A172 (cell line): ENCODE data around the gene MTX2. TPM values are rescaled to one million over a fixed set of nuclear protein-coding genes. Genes with fewer than 3 reads are reported as not detected.
A peak's percentile ranks its signal among the peaks of the same experiment; 100 is the strongest.

Source experiments
- DNase-seq: peaks from one replicate; pipeline ENCODE4 v3.0.0-alpha.2; 2015; ENCODE audit warnings: low spot score
- total RNA-seq: library from RNA; depleted of rRNA; stranded (reverse); fragments of >200 nt; shearing (Covaris generic); gene quantifications from 2 replicates; pipeline ENCODE4 v1.2.3, GENCODE V29; 2014; rRNA removed

Gene MTX2
- total RNA-seq, result 82.0 and 108 TPM in 2 replicates

DNA sequence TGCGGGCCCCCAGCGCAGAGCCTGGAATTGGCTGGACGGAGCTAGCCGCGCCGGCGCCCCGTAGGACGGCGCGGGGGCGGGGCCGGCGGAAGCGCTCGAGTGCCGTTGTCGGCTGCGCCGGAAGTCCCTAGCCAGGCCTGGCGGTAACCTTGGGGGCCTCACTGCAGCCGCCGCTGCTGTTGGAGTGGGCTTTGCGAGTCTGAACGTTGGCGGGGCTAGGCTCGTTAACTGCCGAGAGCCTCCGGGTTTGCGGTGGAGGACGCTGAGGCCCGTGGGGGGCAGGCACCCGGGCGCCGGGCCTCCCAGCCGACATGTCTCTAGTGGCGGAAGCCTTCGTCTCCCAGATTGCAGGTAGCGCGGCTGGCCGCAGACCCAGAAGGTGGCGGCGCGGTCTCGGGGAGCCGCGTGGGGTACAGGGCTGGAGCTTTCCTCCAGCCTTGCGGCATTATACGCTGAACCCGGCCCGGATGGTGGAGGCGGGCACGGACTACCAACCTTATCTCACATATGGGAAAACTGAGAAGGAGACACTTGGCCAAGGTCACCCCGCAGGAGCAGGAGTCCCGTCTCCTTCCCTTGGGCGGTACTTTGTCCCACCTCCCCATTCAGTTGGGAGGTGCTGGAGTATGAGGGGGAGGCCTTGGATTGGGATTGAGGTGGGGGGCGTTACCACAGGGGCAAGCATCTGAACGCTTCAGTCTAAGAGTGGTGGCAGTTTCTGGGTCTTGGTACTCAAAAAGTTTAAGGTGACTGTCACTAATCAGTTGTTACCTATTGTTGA lies at the start of gene MTX2:
MTX2 (plus strand) TSS at position 124 of the 781 bp plus-strand sequence; CDS start at position 312, 188 bp downstream.
- peak; percentile 58 for DNase-seq

GRCh38 chr2:176227874-176228273 lies 41.4 kb upstream of the MTX2 start:
- DNase-seq, result no peak

DNA sequence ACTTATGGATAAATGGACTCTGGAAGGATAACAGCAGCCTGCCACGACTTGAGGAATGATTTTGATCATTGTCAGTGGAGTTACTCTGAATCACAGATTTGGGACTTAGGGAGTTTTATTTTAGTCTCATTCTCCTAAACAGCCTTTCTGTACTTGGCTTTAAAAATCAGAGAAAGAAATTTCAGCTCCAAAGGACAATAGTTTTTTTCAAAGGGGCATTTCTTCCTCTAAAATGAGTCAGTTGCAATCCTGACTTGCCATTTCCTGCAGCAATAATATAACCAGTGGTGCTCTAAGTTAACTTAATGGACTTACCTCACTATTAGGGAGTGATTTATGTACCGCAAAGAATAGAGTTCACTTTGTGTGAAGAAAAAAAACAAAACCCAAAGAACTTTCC lies 35.1 kb upstream of the MTX2 start:
- DNase-seq, result peak; percentile 26

GRCh38 chr2:176234940-176235339 lies 34.3 kb upstream of the MTX2 start:
- DNase-seq, result no peak

- DNase-seq, result no peak
These were observed 31.8 kb upstream of the MTX2 start for GRCh38 chr2:176237456-176237855.

DNA sequence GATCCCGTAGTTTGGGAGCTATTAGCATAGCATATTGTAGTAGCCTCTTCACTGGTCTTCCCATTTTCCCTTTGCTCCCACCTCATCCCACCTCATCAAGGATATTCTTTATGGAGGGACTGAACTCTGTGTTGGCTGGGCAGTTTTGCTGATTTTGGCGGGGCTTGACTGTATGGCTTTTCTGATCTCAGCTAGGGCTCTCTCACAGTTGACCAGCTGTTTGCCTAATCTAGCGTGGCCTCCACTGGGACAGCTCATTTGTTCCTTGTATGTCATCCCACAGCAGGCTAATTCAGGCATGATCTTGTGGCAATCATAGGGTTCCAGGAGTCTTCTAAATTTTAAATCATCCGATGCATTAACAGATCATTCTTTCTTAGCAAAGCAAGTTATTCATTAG lies 30.2 kb upstream of the MTX2 start:
- no peak for DNase-seq

GRCh38 chr2:176240301-176240700 lies 28.9 kb upstream of the MTX2 start:
- no peak for DNase-seq

DNA sequence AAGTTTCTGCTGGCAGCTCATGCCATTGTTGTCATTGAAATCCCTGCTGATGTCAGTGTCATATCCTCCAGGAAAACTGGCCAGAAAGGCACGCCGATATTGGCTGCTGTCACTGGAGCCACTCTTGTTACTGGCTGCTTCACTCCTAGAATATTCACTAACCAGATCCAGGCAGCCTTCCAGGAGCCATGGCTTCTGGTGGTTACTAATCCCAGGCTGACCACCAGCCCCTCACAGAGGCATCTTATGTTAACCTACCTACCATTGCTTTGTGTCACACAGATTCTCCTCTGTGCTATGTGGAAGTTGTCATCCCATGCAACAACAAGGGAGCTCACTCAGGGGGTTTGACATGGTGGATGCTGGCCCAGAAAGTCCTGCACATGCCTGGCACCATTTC lies 27.0 kb upstream of the MTX2 start:
- DNase-seq, result no peak

- no peak for DNase-seq
These were observed 22.9 kb upstream of the MTX2 start for GRCh38 chr2:176246331-176246730.

DNA sequence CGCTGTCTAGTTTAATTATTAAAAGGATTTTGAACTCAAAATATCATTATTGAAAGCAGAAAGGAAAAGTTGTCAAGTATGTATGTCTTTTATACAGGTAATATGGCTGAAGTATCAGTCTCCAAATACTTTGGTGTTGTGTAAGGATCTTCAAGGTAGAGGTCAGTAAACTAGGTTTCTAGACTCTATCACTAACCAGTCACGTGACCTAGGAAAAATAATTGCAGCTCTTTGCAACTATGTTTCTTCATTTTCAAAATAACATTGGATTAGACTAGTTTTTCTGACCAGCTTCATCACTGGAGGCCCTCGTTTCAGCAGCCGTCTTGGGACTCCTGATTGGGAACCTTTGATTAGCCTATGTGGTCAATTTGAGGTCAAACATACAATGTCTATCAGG lies 21.4 kb upstream of the MTX2 start:
- no peak for DNase-seq

DNA sequence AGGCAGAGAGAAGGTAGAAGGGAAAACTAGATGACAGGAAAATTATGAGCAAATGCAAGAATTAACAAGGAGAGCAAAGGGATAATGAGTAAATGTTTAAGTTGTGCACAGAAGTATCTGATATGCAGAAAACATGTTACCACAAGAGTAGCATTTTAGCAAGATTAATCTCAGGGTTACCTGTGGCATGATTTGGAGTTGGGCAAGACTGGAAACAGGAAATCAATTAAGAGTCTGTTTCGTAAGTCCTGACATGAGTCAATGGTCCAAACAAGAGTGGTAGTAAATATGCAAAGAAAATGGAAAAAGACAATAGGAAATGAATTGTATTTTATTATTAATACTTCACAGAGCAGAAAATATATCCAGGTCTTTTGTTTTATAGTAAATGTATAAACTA lies 17.3 kb upstream of the MTX2 start:
- DNase-seq, result no peak

DNA sequence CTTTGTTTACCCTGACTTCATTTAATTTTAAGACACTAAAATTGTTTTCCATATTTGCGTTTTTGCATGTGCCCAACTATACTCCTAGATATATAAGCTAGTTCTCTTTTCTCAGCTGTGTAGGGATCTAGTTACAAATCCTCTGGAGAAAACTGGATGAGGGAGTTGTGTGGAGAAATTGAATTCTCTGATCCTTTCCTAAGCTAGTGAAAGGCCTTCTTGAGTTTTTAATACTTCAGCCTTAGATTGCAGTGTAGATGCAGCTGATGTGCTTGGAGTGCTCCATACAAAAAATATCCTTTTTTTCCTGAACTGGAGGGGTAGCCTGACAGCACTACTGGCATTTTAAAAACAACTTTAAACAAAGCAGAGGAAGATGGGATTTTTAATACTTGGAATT lies 8.6 kb upstream of the MTX2 start:
- DNase-seq, result no peak

DNA sequence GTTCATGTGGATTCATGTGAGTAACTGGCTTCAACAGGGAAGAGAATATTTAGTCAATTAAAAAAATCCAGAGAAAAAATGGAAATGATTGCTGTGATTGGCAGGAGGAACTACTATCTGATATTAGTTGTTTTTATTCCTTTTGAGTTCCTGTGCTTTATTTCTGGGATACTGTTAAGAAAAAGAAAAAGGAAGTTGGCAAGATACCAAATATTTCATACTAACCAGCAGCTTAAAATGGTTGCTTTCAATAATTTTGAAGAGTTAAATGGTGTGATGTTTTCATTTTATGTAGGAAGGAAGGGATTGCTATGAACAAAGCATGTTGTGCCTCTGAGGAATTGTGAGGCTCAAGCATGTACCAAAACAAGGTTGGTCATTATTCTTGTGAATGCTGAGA lies 8.1 kb upstream of the MTX2 start:
- DNase-seq, result no peak

DNA sequence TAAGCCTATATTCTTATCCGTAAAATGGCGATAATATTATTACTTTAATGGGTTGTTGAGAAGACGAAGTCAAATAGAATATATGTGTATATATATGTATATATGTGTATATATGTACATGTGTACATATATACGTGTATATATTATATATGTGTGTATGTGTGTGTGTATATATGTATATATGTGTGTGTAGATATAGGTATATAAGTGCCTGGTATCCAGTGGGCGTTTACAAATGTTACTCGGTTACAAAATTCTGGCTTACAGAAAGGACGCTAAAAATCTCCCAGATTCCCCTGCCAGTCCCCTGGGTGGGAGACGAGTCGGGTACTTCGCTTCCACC lies 295 bp upstream of the MTX2 start:
- no peak for DNase-seq

DNA sequence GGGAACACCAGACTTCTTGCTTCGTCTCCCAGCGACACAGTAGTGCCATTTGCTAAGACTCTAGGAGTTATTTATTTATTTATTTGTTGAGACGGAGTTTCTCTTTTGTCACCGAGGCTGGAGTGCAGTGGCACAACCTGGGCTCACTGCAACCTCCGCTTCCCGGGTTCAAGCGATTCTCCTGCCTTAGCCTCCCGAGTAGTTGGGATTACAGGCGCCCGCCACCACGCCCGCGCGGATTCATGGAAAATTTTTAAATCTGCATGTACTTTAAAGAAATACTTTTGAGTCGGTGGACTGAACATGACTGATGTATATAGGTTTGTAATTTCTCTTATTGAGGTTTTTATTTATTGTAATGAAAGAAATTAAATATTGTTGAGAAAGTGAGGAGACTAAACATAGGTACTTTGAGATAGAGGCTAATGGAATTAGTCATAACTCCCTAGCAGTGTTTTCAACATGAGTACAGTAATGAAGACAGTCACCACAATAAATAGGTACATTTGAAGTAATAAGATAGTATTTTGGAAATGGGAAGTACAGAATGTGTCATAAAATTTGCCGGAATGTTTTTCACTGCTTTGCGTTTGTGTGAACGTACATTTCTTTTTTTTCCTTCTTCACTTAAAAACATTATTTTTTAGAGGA lies 983 bp downstream of the MTX2 start:
- DNase-seq, result no peak

- DNase-seq, result no peak
These were observed 3.7 kb downstream of the MTX2 start for GRCh38 chr2:176272870-176273459.

DNA sequence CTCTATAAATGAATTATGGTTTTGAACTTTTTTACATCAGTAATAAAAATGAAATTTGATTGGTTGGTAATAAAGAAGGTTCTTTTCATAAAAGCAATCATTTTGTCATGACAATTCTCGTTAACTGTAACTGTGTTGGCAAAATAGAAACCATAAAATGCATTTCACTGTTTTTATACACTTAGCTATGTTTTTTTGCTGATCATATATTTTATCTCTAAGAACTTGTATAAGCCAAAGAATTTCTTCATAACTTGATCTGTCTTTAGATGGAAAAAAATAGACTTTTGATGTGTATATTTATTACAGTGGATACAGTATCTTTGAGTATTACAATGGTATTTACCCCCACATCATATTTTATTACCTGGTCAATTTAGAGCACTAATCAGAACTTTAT lies 9.7 kb downstream of the MTX2 start:
- DNase-seq, result no peak

DNA sequence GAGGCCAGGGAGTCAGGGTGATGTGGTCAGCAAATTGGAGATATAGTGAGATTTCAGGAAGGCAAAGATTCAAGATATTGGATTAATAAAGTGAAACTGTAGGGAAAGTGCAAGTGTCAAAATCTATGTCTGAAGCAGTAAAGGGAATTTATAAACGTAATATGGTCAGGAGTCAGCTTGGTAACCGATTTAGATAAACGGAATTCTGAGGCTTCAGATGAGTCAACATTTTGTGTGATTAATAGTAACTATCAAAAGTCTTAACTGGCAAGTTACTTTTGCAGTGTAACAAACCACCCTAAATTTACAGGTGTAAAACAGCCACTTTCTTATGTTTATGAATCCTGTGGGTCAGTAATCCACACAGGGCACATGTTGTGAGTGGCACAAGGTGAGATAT lies 10.9 kb downstream of the MTX2 start:
- DNase-seq, result peak; percentile 41

DNA sequence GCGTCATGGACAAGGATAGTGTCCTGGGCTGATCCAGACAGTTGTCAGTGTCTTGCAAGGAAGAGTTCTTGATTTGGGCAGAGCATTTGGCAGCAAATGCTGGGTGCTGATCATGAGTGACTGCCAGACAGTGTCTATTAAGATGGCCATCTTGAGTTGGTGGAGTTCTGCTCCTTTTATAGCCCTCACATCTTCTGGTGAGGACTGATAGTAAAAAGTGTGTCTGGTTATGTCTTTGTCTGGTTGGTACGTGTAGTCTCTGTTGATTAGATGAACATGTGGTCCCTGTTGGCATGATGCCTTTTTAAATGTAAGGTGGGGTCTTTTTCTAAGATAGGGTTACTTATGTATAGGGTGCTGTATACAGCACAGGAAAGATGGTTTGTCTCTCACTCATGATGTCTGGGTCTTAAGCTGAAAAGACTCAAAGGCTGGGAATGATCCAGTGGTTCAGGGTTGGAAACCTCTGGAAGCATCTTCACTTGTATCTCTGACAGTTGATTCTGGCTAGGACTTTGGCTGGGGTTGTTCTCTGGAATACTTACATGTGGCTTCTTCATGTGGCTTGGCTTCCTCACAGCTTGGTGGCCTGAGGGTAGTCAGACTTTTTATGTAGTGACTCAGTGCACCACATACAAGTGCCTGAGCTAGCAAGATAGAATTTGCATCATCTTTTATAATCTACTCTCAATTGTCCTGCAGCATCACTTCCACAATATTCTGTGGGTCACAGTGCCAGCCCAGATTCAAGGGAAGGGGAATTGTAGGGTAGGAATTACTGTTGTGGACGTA lies 11.8 kb downstream of the MTX2 start:
- DNase-seq, result no peak

DNA sequence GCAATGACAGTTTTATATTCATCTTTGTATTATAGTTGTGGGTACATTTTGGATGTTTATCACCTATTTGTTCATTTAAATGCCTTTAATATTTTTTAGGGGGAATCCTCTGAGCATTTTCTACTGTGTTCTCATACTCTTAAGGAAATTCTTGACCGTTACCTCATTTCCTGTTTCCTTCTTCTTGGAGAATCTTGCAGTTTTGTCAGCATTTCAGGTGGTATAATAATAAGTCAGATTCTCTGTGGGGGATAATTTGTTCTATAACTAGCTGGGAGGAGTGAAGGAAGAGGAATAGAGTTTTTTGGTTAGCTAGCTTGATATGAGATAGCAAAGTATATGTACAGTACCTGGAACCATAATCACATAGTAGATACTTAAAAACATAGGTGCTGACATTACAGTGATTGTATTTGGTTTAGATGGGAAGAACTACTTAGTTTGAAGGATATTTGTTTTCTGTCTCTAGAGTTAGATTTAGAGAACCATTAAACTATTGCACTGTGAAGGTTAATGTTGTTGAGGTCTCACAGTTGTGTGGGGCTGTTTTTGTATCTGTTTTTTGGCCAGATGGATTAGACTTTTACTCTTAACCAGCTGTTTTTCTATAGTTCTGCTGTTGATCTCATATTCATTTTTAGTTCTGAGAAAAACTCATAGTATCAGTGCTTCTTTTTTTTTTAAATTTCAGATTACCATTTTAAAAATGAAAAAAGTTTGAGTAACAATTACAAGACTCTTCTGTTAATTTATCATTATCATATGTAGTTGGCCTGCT lies 14.2 kb downstream of the MTX2 start:
- peak; percentile 55 for DNase-seq

DNA sequence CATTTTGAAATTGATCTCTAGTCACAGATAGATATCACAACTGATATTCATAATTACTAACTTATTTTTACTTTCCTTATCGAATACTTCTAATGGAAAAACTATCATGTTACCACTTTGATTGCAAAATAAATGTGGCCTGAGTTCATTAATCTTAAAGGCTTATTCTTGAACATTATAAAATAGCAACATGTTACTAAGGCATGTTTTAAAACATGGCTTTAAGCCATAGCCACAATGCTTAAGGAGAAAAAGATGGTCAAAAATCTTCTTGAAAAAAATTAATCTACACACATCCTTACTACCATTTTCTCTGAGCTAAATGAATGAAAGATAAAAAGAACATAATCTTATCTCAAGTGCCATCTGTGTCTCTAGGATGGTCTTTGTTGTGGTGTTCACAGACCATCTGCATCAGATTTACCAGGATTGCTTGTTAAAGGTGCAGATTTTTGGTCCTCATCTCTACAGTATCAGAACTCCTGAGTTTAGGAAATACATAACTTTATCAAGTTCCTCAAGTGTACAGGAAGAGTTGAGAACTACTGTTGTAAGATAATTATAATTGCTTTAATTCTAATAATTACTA lies 15.3 kb downstream of the MTX2 start:
- no peak for DNase-seq
